ENCODE measurements around the gene SDK2.

GRCh38 chr17:73397278-73397826, 246.9 kb downstream of the SDK2 start:
- TF ChIP-seq CTCF (IDR thresholded peaks at IDR 0.05; ENCODE audit: insufficient read depth, low read length), result no peak
- no peak for TF ChIP-seq POLR2AphosphoS5 (IDR thresholded peaks at IDR 0.05; ENCODE audit: low read depth)
